K562 (cell line): Measurements from ENCODE around the gene PCBP2. TPM values are rescaled to one million over a fixed set of nuclear protein-coding genes. Genes with fewer than 3 reads are reported as not detected.

Experiments used
- CBX3 ChIP-seq, 2 experiments: IDR thresholded peaks; 1 replicate in 1 of 2; 2 replicates in 1 of 2; pipeline ENCODE4 v1.6.1; 2012; ENCODE audit warnings: inconsistent platforms in 2 of 2, low read length in 2 of 2, borderline replicate concordance in 1 of 2, control low read depth in 1 of 2
- ETV6 ChIP-seq, 3 experiments: fragments of 150-350 bp in 1 of 3; sonication (generic) in 1 of 3; formaldehyde crosslinking in 1 of 3; IDR thresholded peaks; 2 replicates each; pipeline versions ENCODE4 v1.6.1 to v1.8.0; 2014 to 2022; ENCODE audit warnings: borderline replicate concordance in 2 of 3, low read depth in 2 of 3, antibody characterized with exemption in 1 of 3, low read length in 1 of 3, mild to moderate bottlenecking in 1 of 3, missing genetic modification reagents in 1 of 3
- NR3C1 ChIP-seq: sonication (generic); formaldehyde crosslinking; IDR thresholded peaks from 2 replicates; pipeline ENCODE4 v1.8.1; 2022; ENCODE audit warnings: missing genetic modification reagents
- PCBP2 ChIP-seq: fragments of 200-400 bp; formaldehyde crosslinking; IDR thresholded peaks from 2 replicates; pipeline ENCODE4 v1.6.1; 2018; ENCODE audit warnings: low read length, low read depth, mild to moderate bottlenecking, moderate library complexity; ENCODE audit not compliant: poor library complexity, severe bottlenecking
- RNF2 ChIP-seq: sonication (generic); IDR thresholded peaks from 2 replicates; pipeline ENCODE4 v1.6.1; 2016
- USF2 ChIP-seq: sonication (generic); formaldehyde crosslinking; IDR thresholded peaks from 2 replicates; pipeline ENCODE4 v1.5.0; 2020; ENCODE audit warnings: missing genetic modification reagents
- ZC3H11A ChIP-seq: IDR thresholded peaks from 2 replicates; pipeline ENCODE4 v1.6.1; 2012; ENCODE audit warnings: low read depth, low read length, improper control_type of control experiment
- ZC3H4 ChIP-seq: sonication (generic); formaldehyde crosslinking; IDR thresholded peaks from 2 replicates; pipeline ENCODE4 v1.9.0; 2021; ENCODE audit warnings: missing genetic modification reagents, borderline replicate concordance
- ZNF165 ChIP-seq: fragments of 250-450 bp; sonication (Bioruptor Pico); IDR thresholded peaks from 2 replicates; pipeline ENCODE4 v1.4.0; 2020; ENCODE audit warnings: borderline replicate concordance
- ZNF277 ChIP-seq: fragments of 250-450 bp; sonication (Bioruptor Pico); IDR thresholded peaks from 2 replicates; pipeline ENCODE4 v1.8.0; 2022; ENCODE audit warnings: inconsistent platforms, mild to moderate bottlenecking, moderate library complexity, borderline replicate concordance
- ZNF311 ChIP-seq: fragments of 250-450 bp; sonication (Bioruptor Pico); IDR thresholded peaks from 2 replicates; pipeline ENCODE4 v1.4.0; 2020; ENCODE audit warnings: mild to moderate bottlenecking, moderate library complexity
- ZNF436 ChIP-seq: fragments of 250-450, 450-650 bp; sonication (Bioruptor Pico); formaldehyde crosslinking; IDR thresholded peaks from 2 replicates; pipeline ENCODE4 v1.7.0; 2020; ENCODE audit warnings: mild to moderate bottlenecking
- ZNF551 ChIP-seq: fragments of 250-450 bp; sonication (Bioruptor Pico); IDR thresholded peaks from 2 replicates; pipeline ENCODE4 v1.5.0; 2021; ENCODE audit warnings: mild to moderate bottlenecking, moderate library complexity
- ZNF589 ChIP-seq: fragments of 200-800 bp; sonication (Bioruptor generic); IDR thresholded peaks from 2 replicates; pipeline ENCODE4 v1.6.1; 2016; ENCODE audit warnings: low read depth, missing genetic modification characterization, missing compliant biosample characterization
- ZNF696 ChIP-seq: fragments of 250-450 bp; sonication (Bioruptor Pico); conservative IDR thresholded peaks from 2 replicates; pipeline ENCODE4 v1.4.0; 2020; ENCODE audit warnings: mild to moderate bottlenecking, moderate library complexity
- polyA plus RNA-seq, 8 experiments: library from polyadenylated mRNA; depleted of rRNA in 4 of 8; stranded (reverse) in 5 of 8; unstranded in 3 of 8; fragments of >200 nt; fragmentation: Nextera tagmentation in 2 of 8; fragmentation: Illumina TruSeq in 1 of 8; extraction: Ambion mirVana in 2 of 8; extraction: Trizol in 1 of 8; gene quantifications; 2 replicates each; pipeline versions ENCODE4 v1.2.1 to v1.2.3, GENCODE V29; 2011 to 2014; ENCODE audit warnings: inconsistent platforms in 1 of 8, missing spikeins in 1 of 8
- total RNA-seq, 7 experiments: library from RNA; depleted of rRNA in 6 of 7; stranded (reverse); fragments of >200 nt in 6 of 7; fragmentation: Illumina TruSeq in 2 of 7; extraction: Trizol in 2 of 7; gene quantifications; 2 replicates each; pipeline versions ENCODE4 v1.2.1 to v1.2.3, GENCODE V29; 2011 to 2021; ENCODE audit warnings: low replicate concordance in 1 of 7
- TF ChIP-seq, protein P1 (sequence below): sonication (generic); formaldehyde crosslinking; IDR thresholded peaks from 2 replicates; pipeline ENCODE4 v1.4.0; 2020; ENCODE audit warnings: mild to moderate bottlenecking, missing genetic modification reagents
- TF ChIP-seq, protein P2 (sequence below): fragments of 250-450 bp; sonication (Bioruptor Pico); IDR thresholded peaks from 2 replicates; pipeline ENCODE4 v1.8.0; 2022; ENCODE audit warnings: moderate library complexity, mild to moderate bottlenecking, inconsistent platforms
- TF ChIP-seq, protein P3 (sequence below), 2 experiments: fragments of 450-650 bp; conservative IDR thresholded peaks; 2 replicates each; pipeline ENCODE4 v1.6.1; 2017; ENCODE audit warnings: mild to moderate bottlenecking in 2 of 2, moderate library complexity in 2 of 2

The PCBP2 gene
- total and polyA plus RNA-seq, 9 of the 15 experiments (the other 6 are each of a cell fraction or from before 2014, with no cell fraction given), result 137 to 831 (median 328) TPM

GRCh38 chr12:53500776-53501614 lies 49.1 kb downstream of the PCBP2 start, which contains the start of gene TARBP2 (continued):
- TF ChIP-seq, protein P1, sequence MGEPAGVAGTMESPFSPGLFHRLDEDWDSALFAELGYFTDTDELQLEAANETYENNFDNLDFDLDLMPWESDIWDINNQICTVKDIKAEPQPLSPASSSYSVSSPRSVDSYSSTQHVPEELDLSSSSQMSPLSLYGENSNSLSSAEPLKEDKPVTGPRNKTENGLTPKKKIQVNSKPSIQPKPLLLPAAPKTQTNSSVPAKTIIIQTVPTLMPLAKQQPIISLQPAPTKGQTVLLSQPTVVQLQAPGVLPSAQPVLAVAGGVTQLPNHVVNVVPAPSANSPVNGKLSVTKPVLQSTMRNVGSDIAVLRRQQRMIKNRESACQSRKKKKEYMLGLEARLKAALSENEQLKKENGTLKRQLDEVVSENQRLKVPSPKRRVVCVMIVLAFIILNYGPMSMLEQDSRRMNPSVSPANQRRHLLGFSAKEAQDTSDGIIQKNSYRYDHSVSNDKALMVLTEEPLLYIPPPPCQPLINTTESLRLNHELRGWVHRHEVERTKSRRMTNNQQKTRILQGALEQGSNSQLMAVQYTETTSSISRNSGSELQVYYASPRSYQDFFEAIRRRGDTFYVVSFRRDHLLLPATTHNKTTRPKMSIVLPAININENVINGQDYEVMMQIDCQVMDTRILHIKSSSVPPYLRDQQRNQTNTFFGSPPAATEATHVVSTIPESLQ (CRISPR knock-in tag), result 0 out of 2 replicates have a peak, but pooled peaks have one; percentile 46
- peak in 1 of 2 experiments; percentile 25; a peak in 1 of 3 replicates for TF ChIP-seq CBX3 (IDR thresholded peaks at IDR 0.05; ENCODE audit: borderline replicate concordance in 1 of 2, low read length in 2 of 2)
- TF ChIP-seq, protein P2, sequence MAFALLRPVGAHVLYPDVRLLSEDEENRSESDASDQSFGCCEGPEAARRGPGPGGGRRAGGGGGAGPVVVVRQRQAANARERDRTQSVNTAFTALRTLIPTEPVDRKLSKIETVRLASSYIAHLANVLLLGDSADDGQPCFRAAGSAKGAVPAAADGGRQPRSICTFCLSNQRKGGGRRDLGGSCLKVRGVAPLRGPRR (CRISPR knock-in tag), result peak; percentile 80; the same call in 1 of the 2 replicates
- TF ChIP-seq, protein P3, sequence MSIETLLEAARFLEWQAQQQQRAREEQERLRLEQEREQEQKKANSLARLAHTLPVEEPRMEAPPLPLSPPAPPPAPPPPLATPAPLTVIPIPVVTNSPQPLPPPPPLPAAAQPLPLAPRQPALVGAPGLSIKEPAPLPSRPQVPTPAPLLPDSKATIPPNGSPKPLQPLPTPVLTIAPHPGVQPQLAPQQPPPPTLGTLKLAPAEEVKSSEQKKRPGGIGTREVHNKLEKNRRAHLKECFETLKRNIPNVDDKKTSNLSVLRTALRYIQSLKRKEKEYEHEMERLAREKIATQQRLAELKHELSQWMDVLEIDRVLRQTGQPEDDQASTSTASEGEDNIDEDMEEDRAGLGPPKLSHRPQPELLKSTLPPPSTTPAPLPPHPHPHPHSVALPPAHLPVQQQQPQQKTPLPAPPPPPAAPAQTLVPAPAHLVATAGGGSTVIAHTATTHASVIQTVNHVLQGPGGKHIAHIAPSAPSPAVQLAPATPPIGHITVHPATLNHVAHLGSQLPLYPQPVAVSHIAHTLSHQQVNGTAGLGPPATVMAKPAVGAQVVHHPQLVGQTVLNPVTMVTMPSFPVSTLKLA (conservative IDR thresholded peaks at IDR 0.05), result peak; percentile 94 to 96
- no peak for TF ChIP-seq USF2 (CRISPR knock-in tag)
- TF ChIP-seq ZC3H4, result peak; percentile 42; the same call in 1 of the 2 replicates
- TF ChIP-seq ETV6 (IDR thresholded peaks at IDR 0.05; ENCODE audit: borderline replicate concordance in 1 of 2, low read depth in 2 of 2, low read length in 1 of 2), result no peak
- peak; percentile 61; the same call in 1 of the 2 replicates for TF ChIP-seq ETV6 (CRISPR knock-in tag; IDR thresholded peaks at IDR 0.05; ENCODE audit: borderline replicate concordance)
- 0 out of 2 replicates have a peak, but pooled peaks have one; percentile 47 for TF ChIP-seq RNF2
- no peak for TF ChIP-seq ZNF436 (CRISPR knock-in tag)
- peak; percentile 85; the same call in 1 of the 2 replicates for TF ChIP-seq ZNF165
- TF ChIP-seq ZNF277 (CRISPR knock-in tag), result no peak
- TF ChIP-seq PCBP2, result no peak
- no peak for TF ChIP-seq ZNF696 (CRISPR knock-in tag)
- no peak for TF ChIP-seq ZC3H11A
- TF ChIP-seq ZNF311, result peak; percentile 67; the same call in 1 of the 2 replicates
- TF ChIP-seq NR3C1, result no peak
- no peak for TF ChIP-seq ZNF551
- peak; percentile 93 for TF ChIP-seq ZNF589
